Measurements from ENCODE around the gene FNDC11.

The FNDC11 gene

DNA sequence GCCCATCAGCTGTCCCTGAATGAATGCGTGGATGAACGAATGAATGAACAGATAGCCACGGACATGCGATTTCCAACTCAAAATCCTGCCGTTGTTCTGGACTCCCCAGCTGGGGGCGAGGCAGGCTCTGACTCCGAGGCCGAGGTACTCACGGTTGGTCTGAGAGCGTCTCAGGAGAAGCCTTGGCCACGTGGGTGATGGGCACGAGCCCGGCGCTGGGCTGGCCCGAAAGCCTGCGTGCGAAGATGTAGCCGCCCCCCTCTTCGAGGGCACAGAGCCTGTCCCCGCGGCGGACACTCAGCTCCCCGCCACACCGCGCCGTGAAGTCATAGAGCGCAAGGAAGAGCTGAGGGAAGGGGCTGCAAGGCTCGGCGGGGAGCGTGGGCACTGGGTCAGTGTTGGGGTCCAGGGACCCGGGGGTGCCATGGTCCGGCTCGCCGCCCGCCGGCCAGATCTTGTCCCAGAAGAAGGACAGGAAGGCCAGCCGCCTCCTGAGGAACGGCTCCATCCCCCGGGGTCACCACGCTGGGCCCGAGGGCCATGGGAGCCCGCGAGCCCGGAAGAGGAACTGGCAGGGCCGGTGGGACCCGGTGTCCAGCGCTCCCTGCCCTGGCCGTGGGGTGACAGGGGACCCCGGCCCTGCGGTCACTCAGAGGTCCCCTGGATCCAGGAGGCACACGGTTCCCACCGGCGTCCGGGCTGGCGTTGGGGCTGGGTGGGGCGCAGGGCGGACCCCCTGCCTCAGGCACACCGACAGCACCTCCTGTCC lies 6.8 kb upstream of the FNDC11 start:
- in situ Hi-C loops (cut with HindIII; ENCODE audit: low pct_unique_long_range_greater_than_20kb, low sequenced_read_pairs) = no loop called here
- no peak for TF ChIP-seq JUND (IDR thresholded peaks at IDR 0.05; ENCODE audit: low read depth)

GRCh38 chr20:63547725-63548480 lies 6.1 kb upstream of the FNDC11 start, which contains the start of gene SRMS:
Gene SRMS (minus strand): TSS chr20:63547749. CDS start chr20:63547463, 286 bp downstream.
- no peak for TF ChIP-seq JUND (IDR thresholded peaks at IDR 0.05; ENCODE audit: low read depth)
- no peak for DNase-seq (ENCODE audit: low read depth in 1 of 2, low spot score in 1 of 2)
- in situ Hi-C loops (cut with HindIII; ENCODE audit: low pct_unique_long_range_greater_than_20kb, low sequenced_read_pairs) = no loop called here

More for the DNA sequence above, 6.8 kb upstream of the FNDC11 start:
- no peak for DNase-seq (ENCODE audit: low read depth in 1 of 2, low spot score in 1 of 2)

DNA sequence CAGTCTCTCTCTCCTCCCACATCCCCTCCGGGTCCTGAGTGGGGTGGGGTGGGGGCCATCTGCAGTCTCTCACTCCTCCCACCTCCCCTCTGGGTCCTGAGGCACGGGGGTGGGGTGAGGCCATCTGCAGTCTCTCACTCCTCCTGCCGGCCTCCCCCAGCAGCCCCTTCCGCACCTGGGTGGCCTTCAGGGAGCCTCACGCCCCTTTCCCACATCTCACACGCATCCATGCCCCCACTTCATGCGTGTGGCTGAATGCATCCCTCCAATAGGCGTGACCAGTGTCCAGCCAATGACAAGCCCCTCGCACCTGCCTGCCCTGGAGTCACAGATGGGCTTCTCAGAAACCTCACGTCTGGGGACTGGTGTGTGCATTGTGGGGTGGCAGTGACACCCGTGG lies 5.4 kb upstream of the FNDC11 start:
- in situ Hi-C loops (cut with HindIII; ENCODE audit: low pct_unique_long_range_greater_than_20kb, low sequenced_read_pairs) = no loop called here
- DNase-seq (ENCODE audit: low read depth in 1 of 2, low spot score in 1 of 2) = no peak
- no peak for TF ChIP-seq JUND (IDR thresholded peaks at IDR 0.05; ENCODE audit: low read depth)

- DNase-seq (ENCODE audit: low read depth in 1 of 2, low spot score in 1 of 2) = no peak
- in situ Hi-C loops (cut with HindIII; ENCODE audit: low pct_unique_long_range_greater_than_20kb, low sequenced_read_pairs) = no loop called here
- no peak for TF ChIP-seq JUND (IDR thresholded peaks at IDR 0.05; ENCODE audit: low read depth)
Observed at GRCh38 chr20:63549019-63549418, 4.9 kb upstream of the FNDC11 start.

DNA sequence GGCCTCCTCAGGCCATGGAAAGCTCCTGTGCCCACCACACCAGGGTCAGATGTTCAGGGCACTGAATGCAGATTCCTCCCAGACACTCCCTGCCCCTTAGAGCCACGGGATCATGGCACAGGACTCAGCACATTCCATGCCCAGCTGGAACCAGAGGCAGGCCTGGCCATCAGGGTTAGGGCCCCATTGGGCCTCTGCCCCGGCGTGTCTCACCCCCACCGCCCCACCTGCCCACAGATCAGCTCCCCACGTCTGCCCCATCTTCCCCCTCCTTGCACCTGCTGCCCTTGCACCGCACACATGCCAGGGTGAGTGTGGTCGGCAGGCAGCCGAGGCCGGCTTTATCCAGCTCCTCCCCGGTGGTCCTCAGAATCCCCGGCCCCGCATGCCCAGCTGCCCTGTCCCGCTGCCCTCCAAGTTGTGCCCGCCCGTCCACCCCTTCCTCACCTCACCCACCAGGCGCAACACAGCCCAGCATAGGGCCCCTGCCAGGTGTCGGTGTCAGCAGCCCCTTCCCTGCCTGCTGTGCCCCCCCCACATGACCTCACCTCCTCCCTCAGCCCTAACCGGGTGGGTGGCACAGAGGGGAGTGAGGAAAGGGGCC lies 4.2 kb upstream of the FNDC11 start:
- in situ Hi-C loops (cut with HindIII; ENCODE audit: low pct_unique_long_range_greater_than_20kb, low sequenced_read_pairs) = no loop called here
- DNase-seq (ENCODE audit: low read depth in 1 of 2, low spot score in 1 of 2) = no peak
- no peak for TF ChIP-seq JUND (IDR thresholded peaks at IDR 0.05; ENCODE audit: low read depth)

GRCh38 chr20:63551068-63551467 lies 2.9 kb upstream of the FNDC11 start:
- in situ Hi-C loops (cut with HindIII; ENCODE audit: low pct_unique_long_range_greater_than_20kb, low sequenced_read_pairs) = no loop called here
- no peak for DNase-seq (ENCODE audit: low read depth in 1 of 2, low spot score in 1 of 2)
- TF ChIP-seq JUND (IDR thresholded peaks at IDR 0.05; ENCODE audit: low read depth) = no peak

DNA sequence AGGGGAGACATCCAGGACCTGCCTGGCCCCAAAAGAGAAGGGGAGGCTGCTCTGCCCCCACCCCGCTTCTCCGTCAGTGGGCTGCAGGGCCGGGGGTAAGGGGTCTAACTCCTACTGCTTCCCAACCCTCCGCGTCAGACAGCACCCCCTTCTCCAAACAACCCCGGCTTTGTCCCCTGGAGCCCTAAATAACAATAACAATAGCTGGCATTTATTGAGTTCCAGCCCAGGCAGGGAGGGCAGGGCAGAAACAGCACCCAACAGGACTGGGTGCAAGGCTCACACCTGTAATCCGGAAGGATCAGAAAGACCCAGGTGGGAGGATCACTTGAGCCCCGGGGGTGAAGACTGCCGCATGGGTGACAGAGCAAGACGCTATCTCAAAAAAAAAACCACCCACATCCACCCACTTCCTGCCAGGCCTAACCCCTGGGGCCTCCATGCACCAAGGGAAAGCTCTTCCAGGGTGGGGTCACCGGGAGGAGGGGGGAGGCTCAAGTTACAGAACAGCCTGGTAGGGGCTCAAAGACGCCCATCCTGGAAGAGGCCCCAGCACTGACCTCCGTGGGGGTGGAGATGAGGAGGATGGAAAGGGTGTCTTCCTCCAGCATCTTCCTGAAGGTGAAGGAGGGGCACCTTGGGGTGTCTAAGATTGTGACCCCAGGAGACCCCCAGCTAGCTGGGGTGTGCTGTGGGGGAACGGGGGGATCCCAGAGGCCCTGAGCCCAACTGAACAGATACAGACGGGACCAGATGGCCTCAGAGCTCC lies 1.3 kb upstream of the FNDC11 start:
- DNase-seq (ENCODE audit: low read depth in 1 of 2, low spot score in 1 of 2) = no peak
- no peak for TF ChIP-seq JUND (IDR thresholded peaks at IDR 0.05; ENCODE audit: low read depth)
- in situ Hi-C loops (cut with HindIII; ENCODE audit: low pct_unique_long_range_greater_than_20kb, low sequenced_read_pairs) = no loop called here

DNA sequence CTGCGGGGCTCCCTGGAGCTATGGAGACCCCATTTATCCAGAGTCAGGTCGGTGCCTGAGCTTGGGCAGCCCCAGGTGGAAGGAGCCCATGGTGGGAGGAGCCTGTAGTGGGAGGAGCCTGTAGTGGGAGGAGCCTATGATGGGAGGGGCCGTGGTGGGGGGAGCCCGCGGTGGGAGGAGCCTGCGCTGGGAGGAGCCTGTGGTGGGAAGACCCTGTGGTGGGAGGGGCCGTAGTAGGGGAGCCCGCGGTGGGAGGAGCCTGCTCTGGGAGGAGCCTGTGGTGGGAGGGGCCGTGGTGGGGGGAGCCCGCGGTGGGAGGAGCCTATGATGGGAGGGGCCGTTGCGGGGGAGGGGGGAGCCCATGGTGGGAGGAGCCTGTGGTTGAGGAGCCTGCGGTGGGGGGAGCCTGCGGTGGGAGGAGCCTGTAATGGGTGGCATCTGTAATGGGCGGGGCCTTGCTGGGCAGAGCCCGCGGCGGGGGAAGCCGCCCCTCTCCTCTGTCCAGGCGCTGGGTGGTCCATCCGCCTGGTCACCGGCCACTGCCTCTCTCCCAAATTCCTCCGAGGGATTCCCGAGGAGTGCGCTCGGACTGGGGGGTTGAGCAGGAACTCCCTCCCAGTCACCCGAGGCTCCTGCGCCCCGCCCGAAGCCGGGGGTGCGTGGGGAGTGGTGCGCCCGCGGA lies 567 bp upstream of the FNDC11 start:
- TF ChIP-seq JUND (IDR thresholded peaks at IDR 0.05; ENCODE audit: low read depth) = no peak
- peak; percentile 75 to 97 for DNase-seq (ENCODE audit: low read depth in 1 of 2, low spot score in 1 of 2)
- in situ Hi-C loops (cut with HindIII; ENCODE audit: low pct_unique_long_range_greater_than_20kb, low sequenced_read_pairs) = no loop called here

DNA sequence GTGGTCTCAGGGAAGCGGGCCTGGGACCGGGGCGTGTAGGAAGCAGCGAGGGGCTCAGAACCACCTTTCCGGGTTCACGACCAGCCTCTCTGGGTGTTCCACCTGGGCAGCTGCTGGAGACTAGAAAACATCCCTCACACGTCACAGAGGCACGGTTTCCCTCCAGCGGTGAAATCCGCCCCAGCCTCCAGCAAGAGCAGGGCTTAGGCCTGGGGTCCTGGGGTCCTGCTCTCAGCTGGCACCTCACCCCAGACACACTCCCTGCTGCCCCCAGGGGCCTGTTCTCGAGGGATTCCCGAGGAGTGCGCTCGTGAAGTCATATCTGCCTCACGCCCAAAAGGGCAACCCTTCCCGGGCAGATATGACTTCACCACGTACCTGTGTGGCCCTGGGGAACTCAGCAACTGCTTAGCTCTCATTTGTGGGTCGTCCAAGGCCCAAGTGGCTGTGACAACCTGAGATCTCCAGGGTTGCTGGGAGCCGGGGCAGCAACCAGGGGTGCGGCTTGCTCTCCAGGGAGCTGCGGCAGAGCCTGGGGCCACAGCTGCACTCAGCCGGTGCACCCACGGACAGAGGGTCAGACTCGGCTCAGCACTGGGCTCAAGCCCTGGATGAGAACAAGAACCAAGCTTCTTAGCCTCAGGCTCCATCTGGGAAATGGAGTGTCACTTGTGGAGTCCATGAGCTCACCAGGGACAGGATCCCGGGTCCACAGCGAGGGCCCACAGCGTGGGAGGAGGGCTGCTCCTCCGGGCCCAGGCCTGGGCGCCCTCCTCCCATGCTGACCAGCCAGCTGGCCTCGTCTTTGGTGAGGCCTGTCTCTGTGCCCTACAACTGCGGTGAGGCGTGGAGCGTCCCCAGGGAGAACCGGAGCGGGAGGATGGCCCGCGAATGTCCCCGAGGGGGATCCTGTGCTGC lies 661 bp downstream of the FNDC11 start:
- TF ChIP-seq JUND (IDR thresholded peaks at IDR 0.05; ENCODE audit: low read depth) = no peak
- in situ Hi-C loops (cut with HindIII; ENCODE audit: low pct_unique_long_range_greater_than_20kb, low sequenced_read_pairs) = no loop called here
- DNase-seq (ENCODE audit: low read depth in 1 of 2, low spot score in 1 of 2) = no peak

DNA sequence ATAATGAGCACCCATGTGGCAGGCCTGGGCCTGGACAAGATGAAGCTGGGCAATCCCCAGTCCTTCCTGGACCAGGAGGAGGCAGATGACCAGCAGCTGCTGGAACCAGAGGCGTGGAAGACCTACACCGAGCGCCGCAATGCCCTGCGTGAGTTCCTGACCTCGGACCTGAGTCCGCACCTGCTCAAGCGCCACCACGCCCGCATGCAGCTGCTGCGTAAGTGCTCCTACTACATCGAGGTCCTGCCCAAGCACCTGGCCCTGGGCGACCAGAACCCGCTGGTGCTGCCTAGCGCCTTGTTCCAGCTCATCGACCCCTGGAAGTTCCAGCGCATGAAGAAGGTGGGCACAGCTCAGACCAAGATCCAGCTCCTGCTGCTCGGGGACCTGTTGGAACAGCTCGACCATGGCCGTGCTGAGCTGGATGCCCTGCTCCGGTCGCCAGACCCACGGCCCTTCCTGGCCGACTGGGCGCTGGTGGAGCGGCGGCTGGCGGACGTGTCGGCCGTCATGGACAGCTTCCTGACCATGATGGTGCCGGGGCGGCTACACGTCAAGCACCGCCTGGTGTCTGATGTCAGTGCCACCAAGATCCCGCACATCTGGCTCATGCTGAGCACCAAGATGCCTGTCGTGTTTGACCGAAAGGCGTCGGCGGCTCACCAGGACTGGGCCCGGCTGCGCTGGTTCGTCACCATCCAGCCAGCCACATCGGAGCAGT lies 1.9 kb downstream of the FNDC11 start:
- no peak for DNase-seq (ENCODE audit: low read depth in 1 of 2, low spot score in 1 of 2)
- in situ Hi-C loops (cut with HindIII; ENCODE audit: low pct_unique_long_range_greater_than_20kb, low sequenced_read_pairs) = no loop called here
- no peak for TF ChIP-seq JUND (IDR thresholded peaks at IDR 0.05; ENCODE audit: low read depth)
